Measurements from ENCODE around the gene RALA.

Gene RALA

GRCh38 chr7:39613577-39613976 is 9.8 kb upstream of the RALA start:
- no peak for DNase-seq (ENCODE audit: low read depth, low spot score)

DNA sequence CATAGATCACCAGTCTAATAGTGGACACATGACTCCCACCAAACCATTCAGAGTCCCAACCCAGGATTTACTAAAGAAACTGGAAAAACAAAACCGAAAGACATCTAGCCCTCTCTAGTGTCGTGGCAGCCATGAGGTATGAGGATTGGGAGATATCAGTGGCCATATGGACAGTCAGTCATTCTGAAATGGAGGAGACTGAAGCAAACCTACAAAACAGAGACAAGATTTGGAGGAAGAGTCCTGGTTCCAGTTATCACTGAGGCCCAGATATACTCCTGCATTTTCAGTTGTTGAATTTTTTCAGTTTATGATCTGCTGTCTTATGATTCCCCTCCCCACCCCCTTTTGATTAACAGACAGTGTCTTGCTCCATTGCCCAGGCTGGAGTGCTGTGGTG is 9.1 kb upstream of the RALA start:
- no peak for DNase-seq (ENCODE audit: low read depth, low spot score)

GRCh38 chr7:39615350-39615975 is 7.9 kb upstream of the RALA start:
- DNase-seq (ENCODE audit: low read depth, low spot score): no peak

DNA sequence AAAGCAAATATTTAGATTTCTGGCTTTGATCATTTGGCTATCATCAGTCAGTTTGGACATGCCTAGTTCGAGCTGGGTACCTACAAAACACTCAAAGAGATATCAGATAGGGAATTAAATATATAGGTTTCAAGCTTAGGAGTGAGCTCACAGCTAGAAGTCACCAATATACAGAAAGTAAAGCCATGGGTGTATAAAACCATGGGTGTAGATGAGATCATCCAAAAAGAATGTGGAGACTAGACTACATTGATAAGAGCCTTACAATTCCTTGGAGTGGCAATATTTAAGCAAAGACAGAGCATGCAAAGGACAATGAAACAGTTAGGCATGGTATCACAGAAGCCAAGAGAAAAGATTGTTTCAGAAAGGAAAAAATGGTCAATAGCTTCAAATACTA is 7.2 kb upstream of the RALA start:
- DNase-seq (ENCODE audit: low read depth, low spot score): no peak

DNA sequence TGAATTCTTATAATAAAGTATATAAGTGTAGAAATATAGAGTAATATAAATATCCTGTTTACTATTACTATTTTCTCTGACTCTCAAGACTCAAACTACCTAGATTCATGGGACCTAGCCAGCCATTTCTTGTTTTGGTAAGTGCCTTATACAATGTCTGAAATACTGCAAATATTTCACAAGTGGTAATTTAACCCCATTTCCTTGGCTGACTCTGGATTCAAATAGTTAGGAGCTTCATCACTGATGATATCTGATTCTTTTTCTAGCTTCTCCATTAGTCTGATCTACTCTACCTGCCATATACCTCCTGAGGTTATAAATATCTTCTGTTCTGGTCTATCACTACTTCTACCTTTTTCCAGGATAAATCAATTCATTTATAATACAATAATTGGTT is 6.4 kb upstream of the RALA start:
- no peak for DNase-seq (ENCODE audit: low read depth, low spot score)

GRCh38 chr7:39618868-39619267 is 4.5 kb upstream of the RALA start:
- DNase-seq (ENCODE audit: low read depth, low spot score): no peak

- DNase-seq (ENCODE audit: low read depth, low spot score): no peak
These were observed 2.9 kb upstream of the RALA start for GRCh38 chr7:39620486-39620885.

GRCh38 chr7:39621261-39621660 is 2.1 kb upstream of the RALA start:
- no peak for DNase-seq (ENCODE audit: low read depth, low spot score)

GRCh38 chr7:39621784-39622411 is 1.5 kb upstream of the RALA start:
- no peak for DNase-seq (ENCODE audit: low read depth, low spot score)

DNA sequence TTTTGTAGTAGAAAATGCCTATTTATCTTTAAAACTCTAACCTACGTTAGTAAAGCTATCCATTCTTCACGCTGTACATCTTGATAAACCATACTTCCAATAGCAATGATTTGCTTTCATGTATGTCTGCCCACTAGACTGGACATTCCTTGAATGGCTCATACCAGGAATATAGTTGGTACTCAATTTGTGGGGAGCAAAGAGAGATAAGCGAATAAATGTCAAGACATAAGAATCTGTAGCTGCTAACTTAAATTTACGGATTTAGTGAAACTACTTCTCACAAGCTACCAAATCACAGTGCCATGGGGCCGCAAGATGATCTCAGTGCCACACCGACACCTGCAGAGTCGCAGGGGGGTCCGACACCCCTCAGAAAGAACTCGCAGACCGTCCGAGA is 763 bp upstream of the RALA start:
- no peak for DNase-seq (ENCODE audit: low read depth, low spot score)

- no peak for DNase-seq (ENCODE audit: low read depth, low spot score)
These were observed 515 bp downstream of the RALA start for GRCh38 chr7:39623732-39624441.

DNA sequence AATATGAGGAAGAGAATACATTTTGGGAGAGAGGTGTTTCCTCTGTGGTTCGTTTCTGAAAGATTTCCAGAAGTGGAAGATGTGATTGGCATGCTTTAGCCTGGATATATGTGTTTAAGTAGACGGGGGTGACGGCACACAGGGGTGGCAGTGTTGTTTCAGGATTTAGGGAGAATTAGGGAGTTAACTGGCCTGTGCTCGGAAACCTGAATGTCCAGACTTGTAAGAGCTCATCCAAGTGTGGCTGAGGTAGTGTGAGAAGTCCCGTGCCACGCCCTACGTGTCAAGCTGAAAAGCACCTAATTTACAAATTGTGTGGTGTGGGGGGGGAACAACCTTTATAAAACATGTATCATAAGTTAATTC is 1.1 kb downstream of the RALA start:
- DNase-seq (ENCODE audit: low read depth, low spot score): no peak

GRCh38 chr7:39624935-39625694 is 1.7 kb downstream of the RALA start:
- no peak for DNase-seq (ENCODE audit: low read depth, low spot score)

DNA sequence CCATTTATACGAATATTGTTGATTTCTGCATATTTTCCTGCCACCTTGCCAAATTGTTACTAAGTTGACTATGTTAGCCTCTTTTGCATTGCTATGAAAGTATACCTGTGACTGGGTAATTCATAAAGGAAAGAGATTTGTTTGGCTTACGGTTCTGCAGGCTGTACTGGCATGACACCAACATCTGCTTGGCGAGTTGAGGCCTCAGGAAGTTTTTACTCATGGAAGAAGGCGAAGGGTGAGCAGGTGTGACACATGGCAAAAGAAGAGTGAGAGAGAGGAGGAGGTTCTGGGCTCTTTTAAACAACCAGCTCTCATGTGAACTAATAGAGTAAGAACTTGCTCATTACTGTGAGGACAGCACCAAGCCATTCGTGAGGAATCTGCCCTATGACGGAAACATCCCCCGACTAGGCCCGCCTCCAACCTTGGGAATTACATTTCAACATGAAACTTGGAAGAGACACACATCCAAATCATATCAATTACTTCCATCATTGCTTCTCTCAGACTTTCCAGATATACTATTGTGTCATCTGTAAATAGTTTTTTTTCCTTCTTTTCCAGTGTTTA is 8.4 kb downstream of the RALA start:
- no peak for DNase-seq (ENCODE audit: low read depth, low spot score)

DNA sequence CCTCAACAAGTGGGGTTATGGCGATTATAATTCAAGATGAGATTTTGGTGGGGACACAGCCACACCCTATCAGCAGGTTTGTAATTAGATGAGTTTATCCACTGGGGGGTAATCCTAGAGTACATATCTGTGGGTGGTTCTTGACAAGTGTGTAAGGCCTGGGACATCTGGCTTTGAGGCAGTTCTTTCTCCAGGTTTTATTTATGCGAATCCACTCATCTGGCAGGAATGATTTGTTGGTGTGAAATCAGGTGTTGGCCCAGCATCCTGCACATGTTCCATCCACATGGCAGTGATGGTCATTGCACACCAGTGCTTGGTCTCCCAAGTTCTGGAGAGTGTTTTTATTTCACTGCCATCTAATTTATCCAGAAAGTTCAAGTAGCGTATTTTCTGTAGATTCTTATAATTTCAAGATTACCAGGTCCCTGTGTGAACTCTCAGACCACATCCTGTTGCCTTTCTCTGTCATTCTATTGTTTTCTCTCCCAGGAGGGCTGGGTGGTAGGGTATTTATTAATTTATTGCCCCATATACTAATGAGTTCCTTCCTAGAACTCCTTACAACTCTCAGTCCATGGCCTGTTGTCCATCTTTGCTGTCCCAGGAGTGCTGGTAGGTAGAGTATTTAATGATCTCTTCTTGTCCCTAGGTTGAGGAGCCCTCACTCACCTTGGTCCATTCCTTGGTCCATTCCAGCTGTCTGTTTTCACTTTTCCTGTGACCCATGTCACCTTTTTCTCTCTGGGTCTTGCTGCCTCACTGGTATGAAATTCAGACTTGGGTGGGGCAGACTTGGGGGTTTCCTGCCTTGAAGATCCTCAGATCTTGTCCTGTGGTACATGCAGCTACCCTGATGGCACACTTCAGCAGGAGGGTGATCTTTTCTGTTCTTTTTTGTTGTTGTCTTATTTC is 10.4 kb downstream of the RALA start:
- DNase-seq (ENCODE audit: low read depth, low spot score): no peak

GRCh38 chr7:39634478-39634805 is 11.1 kb downstream of the RALA start:
- no peak for DNase-seq (ENCODE audit: low read depth, low spot score)

DNA sequence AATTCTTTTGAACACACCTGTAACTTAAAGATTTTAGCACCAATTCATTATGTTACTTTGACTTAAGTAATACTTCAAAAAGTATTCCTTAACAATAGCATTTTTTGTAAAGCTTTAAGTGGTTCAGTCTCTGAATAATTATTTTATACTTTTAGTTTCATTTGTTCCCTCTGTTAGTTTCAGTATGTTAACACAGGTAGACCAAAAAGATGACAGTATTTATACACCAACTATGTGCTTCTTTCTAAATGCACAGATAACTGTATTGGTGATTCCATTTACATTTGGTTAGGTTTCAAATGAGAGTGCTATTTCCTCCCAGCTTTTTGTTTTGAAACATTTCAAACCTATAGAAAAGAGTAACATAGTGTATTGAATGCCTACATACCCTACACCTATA is 14.0 kb downstream of the RALA start:
- no peak for DNase-seq (ENCODE audit: low read depth, low spot score)

GRCh38 chr7:39637963-39638485 is 14.7 kb downstream of the RALA start:
- no peak for DNase-seq (ENCODE audit: low read depth, low spot score)

DNA sequence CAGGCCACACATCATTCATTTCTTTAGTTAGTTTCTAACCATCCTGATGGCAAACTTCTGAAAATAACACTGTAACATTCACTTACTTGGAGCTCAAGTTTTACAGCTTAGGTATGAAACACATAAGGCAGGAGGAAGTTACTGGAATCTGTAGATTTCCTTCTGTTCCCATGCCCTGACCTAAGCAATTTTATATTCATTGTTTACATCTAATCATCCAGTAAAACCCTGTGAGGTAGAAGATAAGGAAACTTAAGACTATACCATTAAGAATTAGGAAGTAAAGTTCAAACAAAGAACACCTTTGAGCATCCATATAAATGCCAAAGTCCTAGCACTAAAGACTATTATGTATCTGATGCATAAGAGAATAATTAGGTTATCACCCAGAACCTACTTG is 19.5 kb downstream of the RALA start:
- no peak for DNase-seq (ENCODE audit: low read depth, low spot score)

- no peak for DNase-seq (ENCODE audit: low read depth, low spot score)
These were observed 20.8 kb downstream of the RALA start for GRCh38 chr7:39644170-39644569.

Data from brain pericyte (primary cell).